ENCODE measurements around the gene MAP4. TPM values are rescaled to one million over a fixed set of nuclear protein-coding genes. Genes with fewer than 3 reads are reported as not detected.

Gene MAP4
- total RNA-seq, 1 donor = 158 TPM

DNA sequence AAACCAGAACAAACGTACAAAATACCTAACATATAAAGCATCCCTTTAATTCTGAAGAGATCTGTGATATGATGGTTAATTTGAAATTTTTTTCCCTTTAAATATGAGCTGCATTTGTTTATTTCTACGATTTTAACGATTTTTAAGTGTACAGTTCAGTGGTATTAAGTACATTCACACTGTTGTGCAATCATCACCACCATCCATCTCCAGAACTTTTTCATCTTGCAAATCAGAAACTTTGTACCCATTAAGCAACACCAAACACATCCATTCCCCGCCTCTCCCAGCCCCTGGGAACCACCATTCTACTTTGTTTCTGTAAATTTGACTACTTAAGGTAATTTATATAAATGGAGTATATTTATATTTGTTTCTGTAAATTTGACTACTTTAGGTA lies 51.5 kb downstream of the MAP4 start:
- Histone ChIP-seq H4K20me1 (ENCODE audit: insufficient read depth, low read length) (peaks cover 30% of the 10 kb centered on the region), H3K36me3 (ENCODE audit: insufficient read depth, low read length) (no peaks in the 10 kb centered on the region), H3K9me3 (ENCODE audit: low read depth, low read length) (no peaks in the 10 kb centered on the region), H3K27me3 (ENCODE audit: insufficient read depth, low read length) (no peaks in the 10 kb centered on the region), H3K27ac (ENCODE audit: low read depth, low read length) (no peak overlapping the region), H3K4me3 (ENCODE audit: insufficient read depth, low read length) (no peak overlapping the region), H3K4me2 (ENCODE audit: insufficient read depth, low read length) (no peak overlapping the region), H3K79me2 (ENCODE audit: insufficient read depth, low read length) (peaks cover 82% of the 10 kb centered on the region), H3K4me1 (ENCODE audit: insufficient read depth, low read length) (no peaks in the 10 kb centered on the region), H2AFZ (ENCODE audit: low read length) (no peak overlapping the region)
- TF ChIP-seq, protein P1, sequence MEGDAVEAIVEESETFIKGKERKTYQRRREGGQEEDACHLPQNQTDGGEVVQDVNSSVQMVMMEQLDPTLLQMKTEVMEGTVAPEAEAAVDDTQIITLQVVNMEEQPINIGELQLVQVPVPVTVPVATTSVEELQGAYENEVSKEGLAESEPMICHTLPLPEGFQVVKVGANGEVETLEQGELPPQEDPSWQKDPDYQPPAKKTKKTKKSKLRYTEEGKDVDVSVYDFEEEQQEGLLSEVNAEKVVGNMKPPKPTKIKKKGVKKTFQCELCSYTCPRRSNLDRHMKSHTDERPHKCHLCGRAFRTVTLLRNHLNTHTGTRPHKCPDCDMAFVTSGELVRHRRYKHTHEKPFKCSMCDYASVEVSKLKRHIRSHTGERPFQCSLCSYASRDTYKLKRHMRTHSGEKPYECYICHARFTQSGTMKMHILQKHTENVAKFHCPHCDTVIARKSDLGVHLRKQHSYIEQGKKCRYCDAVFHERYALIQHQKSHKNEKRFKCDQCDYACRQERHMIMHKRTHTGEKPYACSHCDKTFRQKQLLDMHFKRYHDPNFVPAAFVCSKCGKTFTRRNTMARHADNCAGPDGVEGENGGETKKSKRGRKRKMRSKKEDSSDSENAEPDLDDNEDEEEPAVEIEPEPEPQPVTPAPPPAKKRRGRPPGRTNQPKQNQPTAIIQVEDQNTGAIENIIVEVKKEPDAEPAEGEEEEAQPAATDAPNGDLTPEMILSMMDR (IDR thresholded peaks at IDR 0.05; ENCODE audit: extremely low read depth, low read depth, low read length) = no peak
- no peak for DNase-seq (ENCODE audit: insufficient read length, low spot score, missing footprints)

DNA sequence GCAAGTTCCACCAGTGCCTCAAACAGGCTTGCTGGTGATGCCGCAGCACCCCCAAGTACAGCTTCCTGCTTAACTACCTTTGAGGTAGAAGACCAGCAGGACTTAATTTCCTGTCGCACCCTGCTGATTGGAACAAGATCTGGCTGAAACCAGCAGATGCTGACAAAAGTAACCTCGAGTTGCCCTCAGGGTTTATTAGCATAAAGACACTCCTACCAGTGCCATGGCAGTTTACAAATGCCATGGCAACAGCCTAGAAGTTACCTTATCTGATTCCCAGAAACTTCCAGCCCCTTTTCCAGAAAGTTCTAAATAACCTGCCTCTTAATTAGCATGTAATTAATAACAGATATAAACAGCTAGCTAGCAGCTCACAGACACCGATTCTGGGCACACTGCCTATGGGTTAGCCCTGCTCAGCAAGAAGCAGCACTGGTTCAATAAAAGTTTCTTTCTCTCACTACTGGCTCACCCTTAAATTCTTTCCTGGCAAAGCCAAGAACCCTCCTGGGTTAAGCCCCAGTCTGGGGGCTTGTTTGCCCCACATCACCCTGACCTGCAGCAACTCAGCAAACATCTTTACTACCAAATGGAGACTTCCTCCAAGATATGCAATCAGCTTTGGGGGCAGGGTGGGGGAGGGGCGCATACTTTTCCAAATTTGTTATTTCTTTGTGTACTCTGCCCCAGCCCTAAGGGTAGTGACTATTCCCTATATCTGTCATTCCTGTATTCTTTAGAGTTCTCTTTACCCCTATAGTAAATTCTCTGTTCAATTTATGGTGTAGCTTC lies 54.2 kb downstream of the MAP4 start:
- H4K20me1 ChIP-seq (ENCODE audit: insufficient read depth, low read length) = peaks cover 29% of the 10 kb centered on the region

DNA sequence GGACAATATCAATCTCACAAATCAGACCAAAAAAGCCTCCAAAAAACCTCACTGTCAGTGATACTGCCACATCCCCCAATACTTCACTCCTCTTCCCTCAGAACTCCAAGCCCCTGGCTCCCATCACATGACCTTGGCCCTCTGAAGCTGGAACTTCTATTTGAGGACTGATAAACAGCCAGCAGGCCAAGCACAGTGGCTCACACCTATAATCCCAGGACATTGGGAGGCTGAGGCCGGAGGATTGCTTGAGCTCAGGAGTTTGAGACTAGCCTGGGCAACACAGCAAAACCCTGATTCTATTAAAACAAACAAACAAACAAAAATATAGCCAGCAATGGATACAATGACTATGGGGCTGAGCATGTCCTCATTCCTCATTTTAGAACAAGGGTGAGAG lies 55.2 kb downstream of the MAP4 start:
- Histone ChIP-seq H3K27ac (ENCODE audit: low read depth, low read length) (no peak overlapping the region), H3K4me2 (ENCODE audit: insufficient read depth, low read length) (no peak overlapping the region), H3K4me1 (ENCODE audit: insufficient read depth, low read length) (no peaks in the 10 kb centered on the region), H3K36me3 (ENCODE audit: insufficient read depth, low read length) (no peaks in the 10 kb centered on the region), H2AFZ (ENCODE audit: low read length) (no peak overlapping the region), H4K20me1 (ENCODE audit: insufficient read depth, low read length) (peaks cover 37% of the 10 kb centered on the region), H3K9me3 (ENCODE audit: low read depth, low read length) (no peaks in the 10 kb centered on the region), H3K4me3 (ENCODE audit: insufficient read depth, low read length) (no peak overlapping the region), H3K79me2 (ENCODE audit: insufficient read depth, low read length) (peaks cover 73% of the 10 kb centered on the region), H3K27me3 (ENCODE audit: insufficient read depth, low read length) (no peaks in the 10 kb centered on the region)
- DNase-seq (ENCODE audit: insufficient read length, low spot score, missing footprints) = no peak
- TF ChIP-seq, protein P1 (IDR thresholded peaks at IDR 0.05; ENCODE audit: extremely low read depth, low read depth, low read length) = no peak

More for the DNA sequence above, 54.2 kb downstream of the MAP4 start:
- Histone ChIP-seq H3K36me3 (ENCODE audit: insufficient read depth, low read length) (no peaks in the 10 kb centered on the region), H3K27ac (ENCODE audit: low read depth, low read length) (no peak overlapping the region), H3K79me2 (ENCODE audit: insufficient read depth, low read length) (peaks cover 68% of the 10 kb centered on the region), H3K4me3 (ENCODE audit: insufficient read depth, low read length) (no peak overlapping the region), H2AFZ (ENCODE audit: low read length) (no peak overlapping the region), H3K4me2 (ENCODE audit: insufficient read depth, low read length) (no peak overlapping the region), H3K9me3 (ENCODE audit: low read depth, low read length) (no peaks in the 10 kb centered on the region), H3K27me3 (ENCODE audit: insufficient read depth, low read length) (no peaks in the 10 kb centered on the region), H3K4me1 (ENCODE audit: insufficient read depth, low read length) (no peaks in the 10 kb centered on the region)
- no peak for DNase-seq (ENCODE audit: insufficient read length, low spot score, missing footprints)
- TF ChIP-seq, protein P1 (IDR thresholded peaks at IDR 0.05; ENCODE audit: extremely low read depth, low read depth, low read length) = no peak

DNA sequence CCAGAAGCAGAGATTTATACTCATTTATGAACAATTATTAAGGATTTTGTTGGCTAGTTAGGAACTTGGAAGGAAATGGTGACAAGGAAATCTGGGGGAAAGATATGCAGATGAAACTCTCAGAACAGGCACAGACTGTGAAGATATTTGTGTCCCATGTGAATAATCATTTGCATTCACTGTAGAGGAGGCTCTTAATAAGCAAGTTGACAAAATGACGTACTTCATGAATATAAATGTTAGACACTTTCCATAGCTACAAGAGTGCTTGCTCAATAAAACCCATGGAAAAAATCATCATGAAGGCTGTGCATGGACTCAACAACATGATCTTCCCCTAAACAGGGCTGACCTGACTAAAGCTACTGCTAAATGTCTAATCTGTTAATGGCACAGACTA lies 59.7 kb downstream of the MAP4 start:
- TF ChIP-seq, protein P1 (IDR thresholded peaks at IDR 0.05; ENCODE audit: extremely low read depth, low read depth, low read length) = no peak
- no peak for DNase-seq (ENCODE audit: insufficient read length, low spot score, missing footprints)
- Histone ChIP-seq H3K79me2 (ENCODE audit: insufficient read depth, low read length) (peaks cover 65% of the 10 kb centered on the region), H4K20me1 (ENCODE audit: insufficient read depth, low read length) (peaks cover 36% of the 10 kb centered on the region), H3K27me3 (ENCODE audit: insufficient read depth, low read length) (no peaks in the 10 kb centered on the region), H3K4me1 (ENCODE audit: insufficient read depth, low read length) (no peaks in the 10 kb centered on the region), H2AFZ (ENCODE audit: low read length) (no peak overlapping the region), H3K9me3 (ENCODE audit: low read depth, low read length) (no peaks in the 10 kb centered on the region), H3K4me2 (ENCODE audit: insufficient read depth, low read length) (no peak overlapping the region), H3K4me3 (ENCODE audit: insufficient read depth, low read length) (no peak overlapping the region), H3K36me3 (ENCODE audit: insufficient read depth, low read length) (no peaks in the 10 kb centered on the region), H3K27ac (ENCODE audit: low read depth, low read length) (no peak overlapping the region)
